Thyroid gland (tissue), 4 donors: ENCODE data around the gene CTDSP2.

ENCODE experiments used
- POLR2A ChIP-seq, 2 donors: fragments of 450-650 bp; IDR thresholded peaks; one replicate each; pipeline ENCODE4 v1.6.1; 2017; ENCODE audit warnings: antibody characterized with exemption in 2 of 2, mild to moderate bottlenecking in 2 of 2, moderate library complexity in 1 of 2
- TF ChIP-seq, protein P1 (sequence below), 6 experiments: fragments of 200-600 bp in 3 of 6; fragments of 450-650 bp in 3 of 6; sonication (generic) in 3 of 6; IDR thresholded peaks; one replicate each; pipeline ENCODE4 v1.5.1; 2016 to 2019; ENCODE audit warnings: antibody characterized with exemption in 6 of 6, mild to moderate bottlenecking in 2 of 6, inconsistent platforms in 1 of 6, moderate library complexity in 1 of 6

DNA sequence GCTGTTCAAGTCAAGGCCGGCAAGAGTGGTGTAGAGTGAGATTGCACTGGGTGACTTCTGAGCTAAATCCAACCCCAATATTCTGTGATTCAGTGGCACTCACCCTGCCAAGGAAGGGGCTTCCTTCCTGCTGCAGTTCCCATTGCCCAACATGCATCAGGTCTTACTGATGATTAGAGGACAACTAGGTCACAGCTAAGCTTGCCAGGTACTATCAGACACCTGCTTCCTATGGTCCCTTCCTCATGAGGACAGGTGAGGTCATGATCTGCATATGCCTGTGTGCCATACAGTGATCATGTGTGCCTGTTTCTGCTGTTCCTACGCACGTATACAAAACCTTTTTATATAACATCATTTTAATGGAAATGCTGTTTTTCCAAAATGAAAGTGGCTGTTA lies 1.7 kb upstream of the CTDSP2 start:
- TF ChIP-seq, protein P1, sequence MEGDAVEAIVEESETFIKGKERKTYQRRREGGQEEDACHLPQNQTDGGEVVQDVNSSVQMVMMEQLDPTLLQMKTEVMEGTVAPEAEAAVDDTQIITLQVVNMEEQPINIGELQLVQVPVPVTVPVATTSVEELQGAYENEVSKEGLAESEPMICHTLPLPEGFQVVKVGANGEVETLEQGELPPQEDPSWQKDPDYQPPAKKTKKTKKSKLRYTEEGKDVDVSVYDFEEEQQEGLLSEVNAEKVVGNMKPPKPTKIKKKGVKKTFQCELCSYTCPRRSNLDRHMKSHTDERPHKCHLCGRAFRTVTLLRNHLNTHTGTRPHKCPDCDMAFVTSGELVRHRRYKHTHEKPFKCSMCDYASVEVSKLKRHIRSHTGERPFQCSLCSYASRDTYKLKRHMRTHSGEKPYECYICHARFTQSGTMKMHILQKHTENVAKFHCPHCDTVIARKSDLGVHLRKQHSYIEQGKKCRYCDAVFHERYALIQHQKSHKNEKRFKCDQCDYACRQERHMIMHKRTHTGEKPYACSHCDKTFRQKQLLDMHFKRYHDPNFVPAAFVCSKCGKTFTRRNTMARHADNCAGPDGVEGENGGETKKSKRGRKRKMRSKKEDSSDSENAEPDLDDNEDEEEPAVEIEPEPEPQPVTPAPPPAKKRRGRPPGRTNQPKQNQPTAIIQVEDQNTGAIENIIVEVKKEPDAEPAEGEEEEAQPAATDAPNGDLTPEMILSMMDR (IDR thresholded peaks at IDR 0.05): no peak
- TF ChIP-seq POLR2A (IDR thresholded peaks at IDR 0.05): no peak
